Cardiac fibroblast (primary cell): ENCODE results near the gene LRRN2.

Experiments
- DNase-seq, 2 donors: peaks; one replicate each; pipeline versions ENCODE4 v3.0.0 to v3.0.0-alpha.2; 2010; ENCODE audit warnings: low read depth in 2 of 2
- H3K4me3 ChIP-seq, 2 donors: replicated peaks in 1 of 2; 1 replicate in 1 of 2; 2 replicates in 1 of 2; pipeline ENCODE4 v1.5.1; 2011; ENCODE audit warnings: low read depth in 2 of 2, low read length in 2 of 2, mild to moderate bottlenecking in 2 of 2, moderate library complexity in 1 of 2
- TF ChIP-seq, protein P1 (sequence below): IDR thresholded peaks from one replicate; pipeline ENCODE4 v1.5.1; 2011; ENCODE audit warnings: low read depth, mild to moderate bottlenecking, low read length, inconsistent platforms

Gene LRRN2

DNA sequence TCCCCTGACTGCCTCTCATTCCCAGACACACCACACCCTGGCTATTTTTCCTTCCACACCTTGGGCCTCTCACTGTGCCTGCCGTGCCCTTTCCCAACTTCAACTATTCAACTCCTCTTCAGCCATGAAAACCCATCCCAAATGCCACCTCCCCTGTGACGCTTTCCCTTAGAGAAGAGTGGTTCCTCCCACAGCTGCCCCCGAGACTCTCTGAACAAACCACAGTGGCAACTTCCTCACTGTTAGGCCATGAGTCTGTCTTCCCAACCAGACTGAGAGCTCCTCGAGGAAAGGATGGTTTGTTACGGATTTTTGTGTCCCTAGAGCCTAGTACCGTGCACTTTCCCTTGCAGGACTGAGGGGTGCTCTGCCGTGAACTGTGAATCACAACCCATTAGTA lies 59.2 kb downstream of the LRRN2 start:
- H3K4me3 ChIP-seq, result no peak overlapping the region
- no peak for DNase-seq
- TF ChIP-seq, protein P1, sequence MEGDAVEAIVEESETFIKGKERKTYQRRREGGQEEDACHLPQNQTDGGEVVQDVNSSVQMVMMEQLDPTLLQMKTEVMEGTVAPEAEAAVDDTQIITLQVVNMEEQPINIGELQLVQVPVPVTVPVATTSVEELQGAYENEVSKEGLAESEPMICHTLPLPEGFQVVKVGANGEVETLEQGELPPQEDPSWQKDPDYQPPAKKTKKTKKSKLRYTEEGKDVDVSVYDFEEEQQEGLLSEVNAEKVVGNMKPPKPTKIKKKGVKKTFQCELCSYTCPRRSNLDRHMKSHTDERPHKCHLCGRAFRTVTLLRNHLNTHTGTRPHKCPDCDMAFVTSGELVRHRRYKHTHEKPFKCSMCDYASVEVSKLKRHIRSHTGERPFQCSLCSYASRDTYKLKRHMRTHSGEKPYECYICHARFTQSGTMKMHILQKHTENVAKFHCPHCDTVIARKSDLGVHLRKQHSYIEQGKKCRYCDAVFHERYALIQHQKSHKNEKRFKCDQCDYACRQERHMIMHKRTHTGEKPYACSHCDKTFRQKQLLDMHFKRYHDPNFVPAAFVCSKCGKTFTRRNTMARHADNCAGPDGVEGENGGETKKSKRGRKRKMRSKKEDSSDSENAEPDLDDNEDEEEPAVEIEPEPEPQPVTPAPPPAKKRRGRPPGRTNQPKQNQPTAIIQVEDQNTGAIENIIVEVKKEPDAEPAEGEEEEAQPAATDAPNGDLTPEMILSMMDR, result no peak

DNA sequence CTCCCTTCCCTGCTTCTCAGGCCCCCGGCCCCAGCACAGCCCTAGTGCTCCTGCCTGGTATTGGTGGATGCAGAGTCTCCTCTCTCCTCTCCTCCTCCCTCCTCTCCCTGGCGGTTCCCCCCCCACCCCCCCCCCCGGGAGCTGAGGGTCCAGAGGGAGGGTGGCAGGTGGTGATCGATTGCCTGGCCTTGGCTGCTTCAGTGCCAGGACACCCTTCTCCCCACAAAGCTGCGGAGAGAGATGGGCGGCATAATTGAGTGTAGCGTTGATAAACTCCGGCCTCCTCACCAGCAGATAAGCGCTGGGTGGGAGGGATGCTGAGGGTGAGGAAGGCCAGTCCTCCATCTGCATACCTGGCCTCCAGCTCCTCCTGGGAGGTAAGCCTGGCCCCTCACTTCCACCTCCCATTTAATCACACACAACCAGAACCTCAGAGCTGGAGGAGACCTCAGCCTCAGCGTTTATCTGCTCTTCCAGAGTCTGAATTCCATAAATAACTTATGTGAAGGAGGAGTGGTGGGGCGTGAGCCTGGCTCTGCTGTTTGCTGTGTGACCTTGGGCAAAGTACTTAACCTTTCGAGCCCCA lies 60.8 kb downstream of the LRRN2 start:
- no peak overlapping the region for H3K4me3 ChIP-seq
- no peak for DNase-seq
- TF ChIP-seq, protein P1, result no peak

DNA sequence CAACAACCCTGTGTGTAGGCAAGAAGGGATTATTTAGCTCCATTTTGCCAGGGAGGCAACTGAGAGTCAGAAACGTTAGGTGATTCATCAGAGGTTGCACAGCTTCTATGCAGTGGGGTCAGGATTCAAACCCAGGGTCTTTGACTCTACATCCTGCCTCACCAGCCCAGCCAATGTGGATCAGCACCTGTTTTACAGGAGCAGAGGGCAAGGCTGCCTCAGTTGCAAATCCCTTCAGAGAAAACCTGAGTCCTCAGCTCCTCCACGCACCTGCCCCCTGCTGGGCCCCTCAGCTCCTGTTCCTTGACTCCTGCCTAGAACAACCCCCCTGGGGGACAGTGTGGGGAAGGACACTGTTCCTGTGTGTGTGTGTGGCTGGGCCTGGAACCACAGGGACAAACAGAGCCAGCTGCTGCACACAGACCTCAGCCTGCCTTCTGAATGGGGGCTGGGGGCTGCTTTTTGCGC lies 61.6 kb downstream of the LRRN2 start:
- TF ChIP-seq, protein P1, result peak; percentile 15
- no peak for DNase-seq
- no peak overlapping the region for H3K4me3 ChIP-seq

DNA sequence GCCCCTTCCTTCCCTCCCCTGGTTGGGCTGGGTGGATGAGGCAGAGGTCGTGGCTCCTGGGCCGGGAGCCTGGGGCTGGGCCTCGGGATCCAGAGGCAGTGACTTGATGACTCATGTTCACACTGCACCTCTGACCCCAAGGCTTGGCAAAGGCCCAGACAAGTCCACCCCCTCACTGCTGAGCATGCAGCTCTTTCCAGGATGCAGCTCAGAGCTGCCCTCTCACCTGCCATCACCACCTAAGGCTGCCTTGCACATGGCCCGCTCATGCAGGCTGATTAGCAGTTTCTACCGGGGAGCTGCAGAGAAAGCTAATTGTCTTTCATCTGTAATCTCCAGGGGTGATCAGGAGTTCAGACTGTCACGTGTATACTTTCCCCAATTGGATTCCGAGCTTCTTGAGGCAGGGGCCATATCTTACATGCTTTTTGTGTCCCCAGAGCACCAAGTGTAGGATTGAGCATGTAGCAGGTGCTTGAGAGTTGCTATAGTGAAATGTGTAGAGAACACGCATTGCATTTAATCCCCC lies 62.1 kb downstream of the LRRN2 start:
- TF ChIP-seq, protein P1, result no peak
- H3K4me3 ChIP-seq, result no peak overlapping the region
- DNase-seq, result peak; percentile 41 to 59

DNA sequence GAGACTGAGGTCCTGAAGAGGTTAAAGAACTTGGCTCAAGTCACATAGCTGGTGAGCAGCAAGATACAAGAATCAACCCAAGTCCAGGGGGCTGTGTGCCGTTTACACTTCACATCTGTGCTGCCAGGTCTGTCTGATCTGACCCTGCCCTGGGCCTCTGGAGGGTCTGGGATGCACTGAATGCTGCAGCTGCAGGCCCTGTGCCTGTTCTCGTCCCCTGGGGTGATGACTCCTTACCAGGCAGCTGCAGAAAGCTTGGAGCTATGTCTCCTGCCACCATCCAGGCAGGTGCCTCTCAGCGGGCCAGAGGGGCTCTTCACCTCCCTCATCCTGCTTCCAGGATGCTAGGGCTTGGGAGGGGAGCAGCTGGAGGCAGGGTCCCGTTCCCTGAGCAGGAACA lies 63.5 kb downstream of the LRRN2 start:
- no peak for DNase-seq
- H3K4me3 ChIP-seq, result no peak overlapping the region
- TF ChIP-seq, protein P1, result no peak

DNA sequence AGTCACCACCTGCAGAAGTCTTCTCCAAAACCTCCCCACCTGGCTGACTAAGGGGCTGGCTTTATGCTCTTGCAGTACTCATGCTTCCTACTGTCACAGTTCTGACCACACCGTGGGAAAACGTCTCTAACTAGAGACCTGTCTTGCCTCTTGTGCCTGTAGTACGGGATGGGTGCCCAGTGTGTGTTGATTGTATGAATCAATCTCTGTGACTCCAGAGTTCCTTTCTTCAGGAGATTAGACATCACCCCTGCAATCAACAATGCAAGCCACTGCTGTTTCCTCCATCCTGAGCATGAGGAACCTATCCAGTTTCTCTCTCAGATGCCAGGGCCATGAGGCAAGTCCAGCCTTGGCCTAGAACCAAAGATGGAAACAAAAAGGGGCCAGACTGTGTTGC lies 64.1 kb downstream of the LRRN2 start:
- TF ChIP-seq, protein P1, result no peak
- H3K4me3 ChIP-seq, result no peak overlapping the region
- DNase-seq, result peak in 1 of 2 donors; percentile 4

DNA sequence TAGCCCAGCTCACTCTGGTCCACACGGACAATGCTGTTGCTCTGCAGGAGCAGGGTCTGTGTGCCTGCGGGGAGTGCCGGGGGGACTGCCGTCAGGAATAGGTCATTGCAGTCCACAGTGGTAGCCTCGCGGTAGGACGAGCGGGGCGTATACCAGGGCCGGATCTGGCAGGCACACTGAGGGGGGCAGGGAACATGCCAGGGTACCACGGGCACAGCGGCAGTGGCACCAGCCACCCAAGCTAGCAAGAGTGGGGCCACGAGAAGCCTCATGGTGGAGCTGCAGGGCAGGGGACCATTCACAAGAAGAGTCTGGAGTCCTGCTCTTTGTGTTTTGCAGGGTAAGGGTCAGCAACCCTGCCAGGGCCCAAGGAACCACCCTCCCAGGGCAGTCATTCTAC lies 65.8 kb downstream of the LRRN2 start:
- no peak for DNase-seq
- TF ChIP-seq, protein P1, result no peak
- no peak overlapping the region for H3K4me3 ChIP-seq
